ENCODE results near the gene TARBP1. TPM values are rescaled to one million over a fixed set of nuclear protein-coding genes. Genes with fewer than 3 reads are reported as not detected.

TARBP1 gene
- total RNA-seq, 1 donor from 2014 or later: 39.6 TPM

DNA sequence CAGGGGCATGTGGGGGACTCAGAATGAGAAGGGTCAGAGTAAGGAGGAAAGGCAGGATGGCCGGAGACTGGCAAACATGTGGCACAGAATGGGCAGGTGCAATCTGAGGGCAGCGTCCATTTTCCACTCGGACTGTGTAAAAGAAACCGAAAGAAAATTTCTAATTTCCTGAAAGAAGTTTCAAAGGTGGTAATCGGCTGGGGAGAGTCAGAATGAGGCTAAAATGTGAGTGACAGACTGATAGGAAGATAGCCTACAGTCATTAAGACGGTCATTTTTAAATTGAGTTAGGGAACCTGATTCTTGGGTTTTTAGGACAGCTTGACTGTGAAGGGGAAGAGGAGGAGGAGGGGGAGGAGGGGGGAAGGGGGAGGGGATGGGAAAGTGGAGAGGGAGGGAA lies 82.1 kb downstream of the TARBP1 start:
- TF ChIP-seq CTCF (IDR thresholded peaks at IDR 0.05; ENCODE audit: unreplicated experiment): no peak
- H3K27me3 Mint-ChIP-seq (ENCODE audit: unreplicated experiment): peaks cover 7% of the 10 kb centered on the region
- H3K36me3 Mint-ChIP-seq (ENCODE audit: low read depth, unreplicated experiment): peaks cover 9% of the 10 kb centered on the region
- H3K27ac Mint-ChIP-seq (ENCODE audit: unreplicated experiment): no peak overlapping the region
- no peak for DNase-seq (ENCODE audit: low spot score)
- peaks cover 5% of the 10 kb centered on the region for H3K4me1 Mint-ChIP-seq (ENCODE audit: unreplicated experiment)
- H3K9me3 Mint-ChIP-seq (ENCODE audit: unreplicated experiment): no peaks in the 10 kb centered on the region
- peak overlapping the region; percentile 24 for H3K4me3 Mint-ChIP-seq (ENCODE audit: unreplicated experiment)

- no peak for DNase-seq (ENCODE audit: low spot score)
- Mint-ChIP-seq H3K4me3 (ENCODE audit: unreplicated experiment) (no peak overlapping the region), H3K27me3 (ENCODE audit: unreplicated experiment) (peaks cover 7% of the 10 kb centered on the region), H3K27ac (ENCODE audit: unreplicated experiment) (no peak overlapping the region), H3K4me1 (ENCODE audit: unreplicated experiment) (peaks cover 5% of the 10 kb centered on the region), H3K36me3 (ENCODE audit: low read depth, unreplicated experiment) (peaks cover 15% of the 10 kb centered on the region), H3K9me3 (ENCODE audit: unreplicated experiment) (no peaks in the 10 kb centered on the region)
- no peak for TF ChIP-seq CTCF (IDR thresholded peaks at IDR 0.05; ENCODE audit: unreplicated experiment)
Measured at GRCh38 chr1:234396092-234396491, 82.9 kb downstream of the TARBP1 start.

GRCh38 chr1:234395297-234395696 lies 83.7 kb downstream of the TARBP1 start:
- H3K9me3 Mint-ChIP-seq (ENCODE audit: unreplicated experiment): no peaks in the 10 kb centered on the region
- TF ChIP-seq CTCF (IDR thresholded peaks at IDR 0.05; ENCODE audit: unreplicated experiment): no peak

DNA sequence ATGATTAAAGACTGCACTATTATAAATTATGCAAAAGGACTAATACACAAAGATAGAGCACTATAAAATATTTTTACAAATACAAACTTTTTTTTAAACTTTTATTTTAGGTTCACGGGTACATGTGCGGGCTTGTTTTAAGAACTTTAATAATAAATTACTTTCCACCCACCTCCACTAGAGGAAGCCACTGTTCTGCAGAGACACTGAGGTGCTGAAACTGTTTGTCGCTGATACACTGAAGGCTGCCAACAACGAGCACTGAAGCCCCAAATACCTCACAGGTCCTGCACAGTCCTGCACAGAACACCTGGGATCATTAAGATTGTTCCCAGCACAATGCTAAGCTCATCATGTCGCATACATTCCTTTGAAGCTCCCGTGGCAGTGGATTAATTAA lies 85.8 kb downstream of the TARBP1 start:
- peaks cover 15% of the 10 kb centered on the region for H3K36me3 Mint-ChIP-seq (ENCODE audit: low read depth, unreplicated experiment)
- H3K27ac Mint-ChIP-seq (ENCODE audit: unreplicated experiment): no peak overlapping the region

More at GRCh38 chr1:234395297-234395696, 83.7 kb downstream of the TARBP1 start:
- Mint-ChIP-seq H3K4me3 (ENCODE audit: unreplicated experiment) (no peak overlapping the region), H3K27me3 (ENCODE audit: unreplicated experiment) (peaks cover 7% of the 10 kb centered on the region), H3K27ac (ENCODE audit: unreplicated experiment) (no peak overlapping the region), H3K36me3 (ENCODE audit: low read depth, unreplicated experiment) (peaks cover 15% of the 10 kb centered on the region), H3K4me1 (ENCODE audit: unreplicated experiment) (peaks cover 4% of the 10 kb centered on the region)
- no peak for DNase-seq (ENCODE audit: low spot score)

DNA sequence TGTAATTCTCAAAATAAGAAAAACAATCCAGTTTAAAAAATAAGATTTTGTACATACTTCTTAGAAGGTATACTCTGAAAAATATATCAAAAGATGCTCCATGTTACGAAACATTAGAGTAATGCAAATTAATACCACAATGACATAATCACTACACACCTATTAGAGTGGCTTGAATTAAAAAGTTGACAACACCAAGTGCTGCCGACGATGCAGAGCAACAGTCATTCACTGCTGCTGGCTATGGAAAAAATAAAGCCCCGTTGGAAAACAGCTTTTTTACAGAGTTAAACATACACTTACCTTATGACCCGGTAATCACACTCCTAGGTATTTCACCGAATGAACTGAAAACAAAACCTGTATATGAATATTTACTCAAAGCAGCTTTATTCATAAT lies 90.9 kb downstream of the TARBP1 start:
- TF ChIP-seq CTCF (IDR thresholded peaks at IDR 0.05; ENCODE audit: unreplicated experiment): no peak
- Mint-ChIP-seq H3K27me3 (ENCODE audit: unreplicated experiment) (no peaks in the 10 kb centered on the region), H3K9me3 (ENCODE audit: unreplicated experiment) (no peaks in the 10 kb centered on the region), H3K36me3 (ENCODE audit: low read depth, unreplicated experiment) (peaks cover 10% of the 10 kb centered on the region), H3K27ac (ENCODE audit: unreplicated experiment) (no peak overlapping the region), H3K4me1 (ENCODE audit: unreplicated experiment) (no peaks in the 10 kb centered on the region), H3K4me3 (ENCODE audit: unreplicated experiment) (no peak overlapping the region)
- DNase-seq (ENCODE audit: low spot score): no peak

More for the DNA sequence above, 85.8 kb downstream of the TARBP1 start:
- DNase-seq (ENCODE audit: low spot score): no peak
- peaks cover 7% of the 10 kb centered on the region for H3K27me3 Mint-ChIP-seq (ENCODE audit: unreplicated experiment)
- H3K9me3 Mint-ChIP-seq (ENCODE audit: unreplicated experiment): no peaks in the 10 kb centered on the region
- no peak overlapping the region for H3K4me3 Mint-ChIP-seq (ENCODE audit: unreplicated experiment)
- no peaks in the 10 kb centered on the region for H3K4me1 Mint-ChIP-seq (ENCODE audit: unreplicated experiment)
- no peak for TF ChIP-seq CTCF (IDR thresholded peaks at IDR 0.05; ENCODE audit: unreplicated experiment)

Measured in endothelial cell (in vitro differentiated cells).